Activated naive CD4-positive, alpha-beta T cell treated with anti-CD3 and anti-CD28 coated beads, Interleukin-2, amount 10 ng/mL, durations not matched to agents 7 days and 5 days (primary cell): ENCODE measurements around the gene LRIG2.

Experiments used
- CTCF ChIA-PET: fragments of 350-600 bp; sonication (Branson Sonifier 250); formaldehyde crosslinking; loops from one replicate; lab custom pipeline; 2021; ENCODE audit warnings: antibody characterized with exemption; lab: Charles Lee
- DNase-seq: peaks from one replicate; pipeline ENCODE4 v3.0.0-alpha.2; 2020
- H3K27ac Mint-ChIP-seq: one replicate; pipeline ENCODE4 v1.8.0; 2021; ENCODE audit warnings: mild to moderate bottlenecking, moderate library complexity, mixed read lengths
- H3K27me3 Mint-ChIP-seq: one replicate; pipeline ENCODE4 v1.8.0; 2021; ENCODE audit warnings: mild to moderate bottlenecking, mixed read lengths
- H3K36me3 Mint-ChIP-seq: one replicate; pipeline ENCODE4 v1.8.0; 2021; ENCODE audit warnings: mixed read lengths
- H3K4me1 Mint-ChIP-seq: one replicate; pipeline ENCODE4 v1.8.0; 2021; ENCODE audit warnings: mixed read lengths
- H3K4me3 Mint-ChIP-seq: one replicate; pipeline ENCODE4 v1.8.0; 2021; ENCODE audit warnings: mild to moderate bottlenecking, moderate library complexity, mixed read lengths
- H3K9me3 Mint-ChIP-seq: one replicate; pipeline ENCODE4 v1.8.0; 2021; ENCODE audit warnings: mixed read lengths

Gene LRIG2

DNA sequence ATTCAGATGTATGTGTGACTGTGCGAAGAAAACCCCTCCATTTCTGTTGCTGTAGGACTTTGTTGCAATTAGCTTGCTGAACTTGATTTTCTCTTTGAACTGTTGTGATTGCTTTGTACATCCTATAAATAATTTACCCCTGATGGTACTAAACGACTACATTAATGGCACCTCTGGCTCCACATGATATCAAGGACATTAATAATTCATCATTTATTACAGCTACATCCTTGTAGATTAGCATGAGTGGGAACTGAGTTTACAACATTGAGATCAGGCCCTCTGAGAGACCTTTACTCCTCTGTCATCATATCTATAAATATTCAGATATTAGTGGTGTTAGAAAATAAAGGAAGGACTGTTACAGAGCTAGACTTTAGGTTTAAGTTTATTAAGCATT lies 13.5 kb downstream of the LRIG2 start:
- no peak overlapping the region for H3K4me3 Mint-ChIP-seq
- H3K9me3 Mint-ChIP-seq, result no peaks in the 10 kb centered on the region
- H3K27ac Mint-ChIP-seq, result no peak overlapping the region
- H3K27me3 Mint-ChIP-seq, result no peaks in the 10 kb centered on the region
- DNase-seq, result no peak
- H3K4me1 Mint-ChIP-seq, result peaks cover 11% of the 10 kb centered on the region
- CTCF ChIA-PET, result interaction anchor here (0.8 to 1.8 kb wide), 2 partner anchors 12 to 14 kb away, joined by 3 to 5 read pairs; partner anchors contain the start of gene LRIG2
- H3K36me3 Mint-ChIP-seq, result peaks cover 24% of the 10 kb centered on the region

GRCh38 chr1:113088972-113089371 lies 16.0 kb downstream of the LRIG2 start:
- Mint-ChIP-seq H3K9me3 (no peaks in the 10 kb centered on the region), H3K27me3 (no peaks in the 10 kb centered on the region), H3K36me3 (peaks cover 23% of the 10 kb centered on the region), H3K27ac (no peak overlapping the region), H3K4me1 (peaks cover 14% of the 10 kb centered on the region), H3K4me3 (no peak overlapping the region)
- DNase-seq, result no peak
- CTCF ChIA-PET, result interaction anchor here (0.6 kb wide), 1 partner anchor 10 kb away, joined by 8 read pairs; no protein-coding TSS in a partner anchor

GRCh38 chr1:113090051-113090450 lies 17.1 kb downstream of the LRIG2 start:
- no peak for DNase-seq
- Mint-ChIP-seq H3K27me3 (no peaks in the 10 kb centered on the region), H3K9me3 (no peaks in the 10 kb centered on the region), H3K27ac (no peak overlapping the region), H3K4me3 (no peak overlapping the region), H3K4me1 (peaks cover 10% of the 10 kb centered on the region), H3K36me3 (peaks cover 26% of the 10 kb centered on the region)
- CTCF ChIA-PET, result interaction anchor here (1.2 kb wide), 1 partner anchor 17 kb away, joined by 8 read pairs; the partner anchor contains the start of gene LRIG2

GRCh38 chr1:113091988-113092594 lies 19.1 kb downstream of the LRIG2 start:
- H3K4me1 Mint-ChIP-seq, result peaks cover 5% of the 10 kb centered on the region
- H3K9me3 Mint-ChIP-seq, result no peaks in the 10 kb centered on the region
- no peak overlapping the region for H3K27ac Mint-ChIP-seq
- CTCF ChIA-PET, result interaction anchor here (0.9 to 1.1 kb wide), 2 partner anchors 9 to 19 kb away, joined by 3 read pairs; partner anchors contain the start of gene LRIG2
- H3K36me3 Mint-ChIP-seq, result peaks cover 27% of the 10 kb centered on the region
- DNase-seq, result no peak
- no peaks in the 10 kb centered on the region for H3K27me3 Mint-ChIP-seq
- no peak overlapping the region for H3K4me3 Mint-ChIP-seq

GRCh38 chr1:113094506-113094905 lies 21.5 kb downstream of the LRIG2 start:
- CTCF ChIA-PET, result interaction anchor here (0.9 to 1.0 kb wide), 2 partner anchors 22 to 379 kb away, joined by 3 read pairs; partner anchors contain the start of genes LRIG2 and PPM1J
- no peak overlapping the region for H3K27ac Mint-ChIP-seq
- H3K4me1 Mint-ChIP-seq, result peaks cover 3% of the 10 kb centered on the region
- H3K27me3 Mint-ChIP-seq, result no peaks in the 10 kb centered on the region
- peaks cover 41% of the 10 kb centered on the region for H3K36me3 Mint-ChIP-seq
- H3K4me3 Mint-ChIP-seq, result no peak overlapping the region
- H3K9me3 Mint-ChIP-seq, result no peaks in the 10 kb centered on the region
- DNase-seq, result no peak

DNA sequence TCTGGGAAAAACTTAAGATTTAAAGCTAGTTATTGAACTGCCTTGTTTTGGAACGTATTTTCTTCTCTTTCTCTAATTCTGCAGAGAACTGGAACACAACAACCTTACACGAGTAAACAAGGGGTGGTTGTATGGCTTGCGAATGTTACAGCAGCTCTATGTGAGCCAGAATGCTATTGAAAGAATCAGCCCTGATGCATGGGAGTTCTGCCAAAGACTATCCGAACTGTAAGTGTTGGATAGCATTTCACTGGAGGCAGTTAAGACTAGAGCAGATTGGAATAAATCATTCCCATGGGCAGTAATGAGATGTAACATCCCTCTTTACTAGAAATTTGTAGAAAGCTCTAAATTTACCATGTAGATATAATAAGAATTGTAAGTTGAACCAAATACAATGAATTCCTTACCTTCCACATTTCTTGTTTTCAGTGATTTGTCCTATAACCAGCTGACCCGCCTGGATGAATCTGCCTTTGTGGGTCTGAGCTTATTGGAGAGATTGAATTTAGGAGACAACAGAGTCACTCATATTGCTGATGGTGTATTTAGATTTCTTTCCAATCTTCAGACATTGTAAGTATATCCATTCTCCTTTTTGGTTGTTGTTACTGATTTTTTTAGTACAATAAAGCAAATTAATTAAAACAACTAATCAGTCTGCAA lies 22.9 kb downstream of the LRIG2 start:
- Mint-ChIP-seq H3K36me3 (peaks cover 49% of the 10 kb centered on the region), H3K9me3 (no peaks in the 10 kb centered on the region), H3K4me3 (no peak overlapping the region), H3K4me1 (peaks cover 3% of the 10 kb centered on the region), H3K27me3 (no peaks in the 10 kb centered on the region), H3K27ac (no peak overlapping the region)
- CTCF ChIA-PET, result interaction anchor here (0.6 to 1.1 kb wide), 3 partner anchors 23 to 745 kb away, joined by 3 read pairs; partner anchors contain the start of gene LRIG2
- no peak for DNase-seq

- peaks cover 53% of the 10 kb centered on the region for H3K36me3 Mint-ChIP-seq
- H3K4me3 Mint-ChIP-seq, result no peak overlapping the region
- H3K27ac Mint-ChIP-seq, result no peak overlapping the region
These were observed 23.5 kb downstream of the LRIG2 start for GRCh38 chr1:113096493-113096892.

DNA sequence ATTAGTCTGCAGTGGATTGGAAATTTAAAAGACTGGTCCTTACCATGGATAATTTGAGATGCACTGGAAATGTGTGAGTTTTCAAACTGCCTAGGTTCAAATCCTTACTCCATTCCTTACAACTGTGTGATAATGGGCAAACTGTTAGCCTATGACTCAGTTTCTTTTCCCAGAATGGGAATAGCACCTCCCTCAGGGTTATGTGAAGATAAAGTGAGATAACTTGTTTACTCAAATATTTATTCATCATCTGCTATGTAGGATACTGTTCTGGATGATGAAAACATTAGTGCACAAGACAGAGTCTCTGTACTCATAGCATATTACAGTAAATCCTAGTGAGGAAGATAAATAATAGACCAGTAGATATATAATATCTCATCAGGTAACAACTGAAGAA lies 28.6 kb downstream of the LRIG2 start:
- Mint-ChIP-seq H3K4me1 (no peaks in the 10 kb centered on the region), H3K9me3 (no peaks in the 10 kb centered on the region), H3K36me3 (peaks cover 51% of the 10 kb centered on the region), H3K4me3 (no peak overlapping the region), H3K27ac (peak overlapping the region; percentile 16), H3K27me3 (no peaks in the 10 kb centered on the region)
- no peak for DNase-seq
- CTCF ChIA-PET, result no interaction called here

More at GRCh38 chr1:113096493-113096892, 23.5 kb downstream of the LRIG2 start:
- H3K9me3 Mint-ChIP-seq, result no peaks in the 10 kb centered on the region
- peaks cover 3% of the 10 kb centered on the region for H3K4me1 Mint-ChIP-seq
- DNase-seq, result no peak
- CTCF ChIA-PET, result interaction anchor here (1.1 kb wide), 1 partner anchor 24 kb away, joined by 3 read pairs; the partner anchor contains the start of gene LRIG2
- no peaks in the 10 kb centered on the region for H3K27me3 Mint-ChIP-seq

GRCh38 chr1:113103048-113103447 lies 30.1 kb downstream of the LRIG2 start:
- CTCF ChIA-PET, result no interaction called here
- no peaks in the 10 kb centered on the region for H3K4me1 Mint-ChIP-seq
- peaks cover 52% of the 10 kb centered on the region for H3K36me3 Mint-ChIP-seq
- H3K27me3 Mint-ChIP-seq, result no peaks in the 10 kb centered on the region
- no peak overlapping the region for H3K27ac Mint-ChIP-seq
- no peak overlapping the region for H3K4me3 Mint-ChIP-seq
- no peaks in the 10 kb centered on the region for H3K9me3 Mint-ChIP-seq
- no peak for DNase-seq

DNA sequence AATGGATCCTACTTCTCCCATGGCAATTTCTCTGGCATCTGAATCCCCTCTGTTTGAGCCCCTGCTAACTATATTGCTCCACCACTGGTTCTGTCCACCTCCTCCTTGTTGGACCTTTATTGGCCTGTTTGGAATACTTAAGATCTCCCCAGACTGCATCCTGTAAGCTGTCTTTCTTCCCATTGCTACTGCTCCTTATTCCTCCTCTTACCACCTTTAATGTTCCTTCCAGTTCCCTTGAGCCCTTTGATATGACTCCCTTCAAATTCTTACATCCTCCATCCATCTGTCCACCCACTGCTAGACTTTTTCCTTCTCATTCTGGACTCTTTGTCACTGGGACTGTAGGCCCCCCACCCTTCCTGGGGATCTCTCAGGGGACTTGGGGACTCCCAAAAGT lies 31.0 kb downstream of the LRIG2 start:
- Mint-ChIP-seq H3K36me3 (peaks cover 49% of the 10 kb centered on the region), H3K27ac (no peak overlapping the region), H3K27me3 (no peaks in the 10 kb centered on the region), H3K4me3 (no peak overlapping the region), H3K4me1 (no peaks in the 10 kb centered on the region), H3K9me3 (no peaks in the 10 kb centered on the region)
- CTCF ChIA-PET, result no interaction called here
- DNase-seq, result no peak

DNA sequence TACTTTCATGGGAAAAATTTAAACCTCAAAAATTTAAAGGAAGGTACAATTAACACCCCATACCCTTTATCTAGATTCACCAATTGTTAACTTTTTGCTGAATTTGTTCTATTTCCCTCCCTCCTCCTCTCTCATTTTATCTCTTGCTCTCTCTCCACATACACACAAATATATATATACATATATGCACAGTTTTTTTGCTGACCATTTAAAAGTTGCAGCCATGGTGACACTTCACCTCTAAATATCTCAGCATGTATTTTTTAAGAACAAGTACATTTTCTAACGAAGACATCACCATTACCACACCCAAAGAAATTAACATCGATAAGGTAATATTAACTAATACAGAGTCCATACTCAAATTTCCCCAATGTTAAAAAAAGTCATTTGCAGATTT lies 33.9 kb downstream of the LRIG2 start:
- DNase-seq, result no peak
- Mint-ChIP-seq H3K36me3 (peaks cover 47% of the 10 kb centered on the region), H3K27me3 (no peaks in the 10 kb centered on the region), H3K4me1 (no peaks in the 10 kb centered on the region), H3K4me3 (no peak overlapping the region), H3K27ac (no peak overlapping the region), H3K9me3 (no peaks in the 10 kb centered on the region)
- CTCF ChIA-PET, result no interaction called here

DNA sequence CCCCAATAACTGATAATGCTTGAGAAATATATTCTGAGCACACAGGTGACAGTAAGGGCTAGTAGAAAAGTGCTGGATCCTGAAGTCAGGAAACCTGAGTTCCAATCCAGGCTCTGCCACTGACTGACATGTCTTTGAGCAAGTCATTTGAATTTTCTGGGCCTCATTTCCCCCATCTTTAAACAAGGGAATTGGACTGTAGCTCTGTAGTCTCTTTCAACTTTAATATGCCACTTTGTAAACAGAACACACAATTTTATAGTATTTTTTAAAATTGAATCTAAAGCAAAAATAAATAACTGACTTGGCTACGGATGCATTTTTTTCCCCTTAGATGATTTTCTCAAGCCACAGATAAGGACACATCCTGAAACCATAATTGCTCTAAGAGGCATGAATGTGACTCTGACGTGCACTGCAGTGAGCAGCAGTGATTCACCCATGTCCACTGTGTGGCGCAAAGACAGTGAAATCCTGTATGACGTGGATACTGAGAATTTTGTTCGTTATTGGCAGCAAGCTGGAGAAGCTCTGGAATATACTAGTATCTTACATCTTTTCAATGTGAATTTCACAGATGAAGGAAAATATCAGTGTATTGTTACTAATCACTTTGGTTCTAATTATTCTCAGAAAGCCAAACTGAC lies 37.0 kb downstream of the LRIG2 start:
- Mint-ChIP-seq H3K27me3 (no peaks in the 10 kb centered on the region), H3K4me3 (no peak overlapping the region), H3K36me3 (peaks cover 47% of the 10 kb centered on the region), H3K27ac (no peak overlapping the region), H3K4me1 (no peaks in the 10 kb centered on the region), H3K9me3 (no peaks in the 10 kb centered on the region)
- DNase-seq, result no peak
- CTCF ChIA-PET, result no interaction called here

DNA sequence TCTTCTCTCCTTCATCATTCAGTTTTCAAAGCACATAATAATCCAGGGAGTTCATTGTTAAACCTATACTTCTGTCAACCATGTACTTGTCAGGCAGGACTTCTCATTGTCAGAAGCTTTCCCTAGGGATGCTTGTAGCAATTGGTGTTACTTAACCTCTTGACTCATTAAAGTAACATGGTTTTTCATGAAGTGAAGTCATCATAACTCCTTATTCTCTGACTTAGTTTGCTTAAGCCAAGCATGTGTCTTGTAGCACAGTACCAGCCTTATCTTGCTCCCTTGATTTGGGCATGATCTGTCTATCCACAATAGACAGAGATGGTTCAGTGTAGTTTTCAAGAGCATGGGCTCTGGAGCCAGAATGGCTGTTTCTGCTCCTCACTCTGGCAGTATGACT lies 45.3 kb downstream of the LRIG2 start:
- H3K36me3 Mint-ChIP-seq, result peaks cover 51% of the 10 kb centered on the region

GRCh38 chr1:113123737-113124136 lies 50.7 kb downstream of the LRIG2 start:
- no peak overlapping the region for H3K27ac Mint-ChIP-seq
- no peak for DNase-seq
- H3K9me3 Mint-ChIP-seq, result no peaks in the 10 kb centered on the region
- peaks cover 40% of the 10 kb centered on the region for H3K36me3 Mint-ChIP-seq
- H3K4me1 Mint-ChIP-seq, result no peaks in the 10 kb centered on the region
- H3K27me3 Mint-ChIP-seq, result no peaks in the 10 kb centered on the region
- no peak overlapping the region for H3K4me3 Mint-ChIP-seq
- CTCF ChIA-PET, result interaction anchor here (1.2 kb wide), 1 partner anchor 51 kb away, joined by 3 read pairs; the partner anchor contains the start of gene LRIG2

More for the DNA sequence above, 45.3 kb downstream of the LRIG2 start:
- Mint-ChIP-seq H3K9me3 (no peaks in the 10 kb centered on the region), H3K4me3 (no peak overlapping the region), H3K27ac (no peak overlapping the region), H3K4me1 (no peaks in the 10 kb centered on the region), H3K27me3 (no peaks in the 10 kb centered on the region)
- CTCF ChIA-PET, result no interaction called here
- DNase-seq, result no peak
